ENCODE data around the gene EML4.

EML4 gene

DNA sequence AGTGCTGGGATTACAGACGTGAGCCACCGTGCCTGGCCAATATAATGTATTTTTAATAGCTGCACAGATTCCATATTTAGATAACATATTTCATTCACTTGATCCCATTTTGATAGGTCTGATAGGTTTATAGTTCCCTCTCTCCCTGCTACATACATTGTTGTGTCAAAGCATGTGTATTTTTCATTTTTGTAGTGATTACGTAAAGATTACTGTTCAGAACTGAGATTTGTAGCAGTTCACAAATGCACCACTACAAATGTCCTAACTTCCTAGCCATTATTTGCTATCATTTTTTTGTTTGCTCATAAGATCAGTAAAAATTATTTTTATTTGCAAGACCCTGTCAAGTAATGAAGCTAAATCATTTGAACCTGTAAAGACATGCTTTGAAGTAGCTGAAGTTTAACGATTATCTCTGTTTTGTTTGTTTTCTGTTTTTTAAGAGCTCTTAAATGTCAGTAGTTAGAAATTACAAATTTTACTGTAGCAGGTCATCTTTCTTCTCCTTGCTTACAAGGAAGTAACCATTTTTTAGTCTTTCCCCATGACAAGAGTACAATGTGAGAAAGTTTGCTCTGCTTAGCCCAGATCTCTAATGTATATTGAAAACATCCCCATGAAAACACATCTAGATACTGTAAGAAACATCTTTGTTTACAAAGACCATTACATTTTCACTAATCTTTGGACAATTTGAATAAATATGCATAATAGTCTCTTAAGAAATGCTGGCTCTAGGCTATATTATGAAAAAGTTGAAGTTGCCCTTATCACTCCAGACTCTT is 54.1 kb downstream of the EML4 start:
- H3K4me3 ChIP-seq (ENCODE audit: low read depth, low read length) = no peak overlapping the region
- TF ChIP-seq, protein P1, sequence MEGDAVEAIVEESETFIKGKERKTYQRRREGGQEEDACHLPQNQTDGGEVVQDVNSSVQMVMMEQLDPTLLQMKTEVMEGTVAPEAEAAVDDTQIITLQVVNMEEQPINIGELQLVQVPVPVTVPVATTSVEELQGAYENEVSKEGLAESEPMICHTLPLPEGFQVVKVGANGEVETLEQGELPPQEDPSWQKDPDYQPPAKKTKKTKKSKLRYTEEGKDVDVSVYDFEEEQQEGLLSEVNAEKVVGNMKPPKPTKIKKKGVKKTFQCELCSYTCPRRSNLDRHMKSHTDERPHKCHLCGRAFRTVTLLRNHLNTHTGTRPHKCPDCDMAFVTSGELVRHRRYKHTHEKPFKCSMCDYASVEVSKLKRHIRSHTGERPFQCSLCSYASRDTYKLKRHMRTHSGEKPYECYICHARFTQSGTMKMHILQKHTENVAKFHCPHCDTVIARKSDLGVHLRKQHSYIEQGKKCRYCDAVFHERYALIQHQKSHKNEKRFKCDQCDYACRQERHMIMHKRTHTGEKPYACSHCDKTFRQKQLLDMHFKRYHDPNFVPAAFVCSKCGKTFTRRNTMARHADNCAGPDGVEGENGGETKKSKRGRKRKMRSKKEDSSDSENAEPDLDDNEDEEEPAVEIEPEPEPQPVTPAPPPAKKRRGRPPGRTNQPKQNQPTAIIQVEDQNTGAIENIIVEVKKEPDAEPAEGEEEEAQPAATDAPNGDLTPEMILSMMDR (IDR thresholded peaks at IDR 0.05; ENCODE audit: control insufficient read depth, extremely low read depth, insufficient read depth) = no peak
- DNase-seq (ENCODE audit: low read depth) = no peak

DNA sequence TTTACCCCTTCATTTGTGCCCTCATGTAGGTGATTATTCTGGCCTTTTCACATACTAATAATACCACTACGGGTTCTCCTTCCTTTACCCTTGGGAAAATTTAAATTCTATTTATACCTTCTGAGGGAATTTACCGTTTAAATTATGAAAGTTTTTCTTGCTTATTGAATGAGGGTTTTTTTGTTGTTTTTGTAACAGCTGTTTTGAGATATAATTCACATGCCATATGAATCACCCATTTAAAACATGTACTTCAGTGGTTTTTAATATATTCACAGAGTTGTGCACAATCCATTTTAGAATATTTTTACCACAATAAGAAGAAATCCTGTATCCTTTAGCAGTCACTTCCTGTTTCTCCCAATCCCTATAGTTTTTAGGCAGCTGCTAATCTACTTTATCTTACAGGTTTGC is 54.7 kb downstream of the EML4 start:
- no peak for DNase-seq (ENCODE audit: low read depth)
- H3K4me3 ChIP-seq (ENCODE audit: low read depth, low read length) = no peak overlapping the region
- TF ChIP-seq, protein P1 (IDR thresholded peaks at IDR 0.05; ENCODE audit: control insufficient read depth, extremely low read depth, insufficient read depth) = no peak

DNA sequence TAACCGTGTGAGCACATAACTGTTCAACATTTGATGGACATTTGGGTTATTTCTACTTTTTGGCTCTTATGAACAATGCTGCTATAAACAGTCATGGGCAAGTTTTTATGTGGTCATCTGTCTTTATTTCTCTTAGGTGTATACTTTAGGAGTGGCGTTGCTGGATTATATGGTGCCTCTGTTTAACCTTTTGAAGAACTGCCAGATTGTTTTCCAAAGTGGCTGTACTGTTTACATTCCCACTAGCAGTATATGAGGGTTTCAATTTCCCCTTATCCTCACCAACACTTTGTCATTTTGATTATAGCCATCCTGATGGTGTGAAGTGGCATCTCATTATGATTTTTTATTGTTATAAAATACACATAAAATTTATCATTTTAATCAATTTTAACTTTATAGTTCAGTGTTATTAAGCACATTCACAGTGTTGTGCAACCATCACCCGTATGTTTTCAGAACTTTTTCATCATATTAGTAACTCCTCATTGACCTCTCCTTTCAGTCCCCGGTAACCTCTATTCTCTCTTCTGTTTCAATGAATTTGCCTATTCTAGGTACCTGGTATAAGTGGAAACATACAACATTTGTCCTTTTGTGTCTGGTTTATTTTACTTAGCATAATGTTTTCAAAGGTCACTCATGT is 55.4 kb downstream of the EML4 start:
- TF ChIP-seq, protein P1 (IDR thresholded peaks at IDR 0.05; ENCODE audit: control insufficient read depth, extremely low read depth, insufficient read depth) = no peak
- no peak overlapping the region for H3K4me3 ChIP-seq (ENCODE audit: low read depth, low read length)
- peak; percentile 35 for DNase-seq (ENCODE audit: low read depth)

DNA sequence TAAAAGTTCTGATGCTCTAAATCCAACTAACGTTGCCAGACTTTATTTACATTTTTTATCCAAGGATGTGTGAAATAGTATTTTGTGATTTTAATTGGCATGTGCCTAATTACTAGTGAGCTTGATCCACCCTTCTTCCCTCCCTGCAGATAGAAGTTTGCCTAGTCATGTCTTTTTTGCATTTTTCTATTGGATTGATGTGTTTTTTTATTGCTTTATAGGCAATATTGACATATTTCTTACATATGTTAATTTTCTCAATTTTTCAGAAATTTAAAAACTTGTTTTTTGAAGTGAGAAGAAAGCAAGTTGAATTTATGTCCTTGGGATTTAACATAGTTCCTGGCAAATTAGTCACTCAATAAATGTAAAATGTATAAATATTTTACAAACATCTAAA is 56.4 kb downstream of the EML4 start:
- no peak overlapping the region for H3K4me3 ChIP-seq (ENCODE audit: low read depth, low read length)
- no peak for DNase-seq (ENCODE audit: low read depth)
- TF ChIP-seq, protein P1 (IDR thresholded peaks at IDR 0.05; ENCODE audit: control insufficient read depth, extremely low read depth, insufficient read depth) = no peak

DNA sequence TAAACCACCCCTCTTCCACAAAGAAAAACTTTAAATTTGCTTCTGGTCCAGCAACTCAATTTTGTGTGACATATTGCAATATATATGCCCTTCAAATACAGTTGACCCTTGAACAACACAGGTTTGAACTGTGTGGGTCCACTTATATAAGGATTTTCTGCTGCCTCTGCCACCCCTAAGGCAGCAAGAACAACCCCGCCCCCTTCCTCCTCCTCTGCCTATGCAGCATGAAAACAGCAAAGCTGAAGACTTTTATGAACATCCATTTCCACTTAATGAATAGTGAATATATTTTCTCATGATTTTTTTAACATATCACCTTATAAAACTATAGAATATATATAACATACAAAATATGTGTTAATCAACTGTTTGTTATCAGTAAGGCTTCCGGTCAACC is 58.3 kb downstream of the EML4 start:
- TF ChIP-seq, protein P1 (IDR thresholded peaks at IDR 0.05; ENCODE audit: control insufficient read depth, extremely low read depth, insufficient read depth) = no peak

DNA sequence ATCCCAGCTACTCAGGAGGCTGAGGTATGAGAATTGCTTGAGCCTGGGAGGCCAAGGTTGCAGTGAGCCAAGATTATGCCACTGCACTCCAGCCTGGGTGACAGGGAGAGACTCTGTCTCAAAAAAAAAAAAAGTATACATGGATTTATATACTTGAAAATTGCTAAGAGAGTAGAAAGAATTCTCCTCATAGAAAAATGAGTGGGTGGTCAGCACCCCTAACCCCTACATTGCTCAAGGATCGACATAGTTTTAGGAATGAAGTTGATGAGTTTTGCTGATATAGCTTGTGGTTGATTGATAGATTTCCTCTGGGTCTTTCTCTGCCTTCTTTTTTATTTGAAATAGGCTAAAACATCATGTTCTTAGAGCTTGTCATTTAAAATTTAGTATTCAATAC is 58.9 kb downstream of the EML4 start:
- H3K4me3 ChIP-seq (ENCODE audit: low read depth, low read length) = no peak overlapping the region
- TF ChIP-seq, protein P1 (IDR thresholded peaks at IDR 0.05; ENCODE audit: control insufficient read depth, extremely low read depth, insufficient read depth) = no peak
- no peak for DNase-seq (ENCODE audit: low read depth)

More for the DNA sequence above, 58.3 kb downstream of the EML4 start:
- no peak overlapping the region for H3K4me3 ChIP-seq (ENCODE audit: low read depth, low read length)
- DNase-seq (ENCODE audit: low read depth) = no peak
